Activated CD8-positive, alpha-beta memory T cell treated with anti-CD3 and anti-CD28 coated beads for 48 hours (primary cell): ENCODE measurements around the gene FBXW10B.
"Not testable (repeated sequence)": the region's sequence is repeated elsewhere in the genome, so short reads cannot be mapped to it uniquely, and the experiment has no call there.

ENCODE experiments used
- DNase-seq, 3 experiments: peaks; one replicate each; pipeline ENCODE4 v3.0.0-alpha.2; 2020; ENCODE audit warnings: low read depth in 2 of 3, low spot score in 2 of 3

The FBXW10B gene

GRCh38 chr17:15619331-15620058 is at the start of gene FBXW10B:
Gene FBXW10B (minus strand): TSS chr17:15619704. CDS start chr17:15619512, 192 bp downstream.
- not testable (repeated sequence) for DNase-seq

- DNase-seq: no peak
Measured at GRCh38 chr17:15663691-15664090, 44.2 kb upstream of the FBXW10B start.

GRCh38 chr17:15663176-15663575 is 43.7 kb upstream of the FBXW10B start:
- no peak for DNase-seq

GRCh38 chr17:15662681-15663080 is 43.2 kb upstream of the FBXW10B start:
- no peak for DNase-seq

- DNase-seq: no peak
Measured at GRCh38 chr17:15660077-15660476, 40.6 kb upstream of the FBXW10B start.

- no peak for DNase-seq
Measured at GRCh38 chr17:15659663-15660062, 40.2 kb upstream of the FBXW10B start.

- no peak for DNase-seq
Measured at GRCh38 chr17:15659236-15659635, 39.7 kb upstream of the FBXW10B start.

- DNase-seq: no peak
Measured at GRCh38 chr17:15658296-15658695, 38.8 kb upstream of the FBXW10B start.

GRCh38 chr17:15657868-15658267 is 38.4 kb upstream of the FBXW10B start:
- no peak for DNase-seq

- DNase-seq: no peak
Measured at GRCh38 chr17:15654886-15655561, 35.5 kb upstream of the FBXW10B start.

GRCh38 chr17:15654401-15654800 is 34.9 kb upstream of the FBXW10B start:
- DNase-seq: not testable (repeated sequence)

GRCh38 chr17:15652960-15653359 is 33.5 kb upstream of the FBXW10B start:
- no peak for DNase-seq

GRCh38 chr17:15651583-15652110 is 32.1 kb upstream of the FBXW10B start:
- DNase-seq: no peak

- DNase-seq: no peak
Measured at GRCh38 chr17:15650741-15651582, 31.5 kb upstream of the FBXW10B start.

GRCh38 chr17:15649861-15650421 is 30.4 kb upstream of the FBXW10B start:
- DNase-seq: no peak

GRCh38 chr17:15648386-15648785 is 28.9 kb upstream of the FBXW10B start:
- no peak for DNase-seq

- not testable (repeated sequence) for DNase-seq
Measured at GRCh38 chr17:15645942-15646312, 26.4 kb upstream of the FBXW10B start.

GRCh38 chr17:15645099-15645941 is 25.8 kb upstream of the FBXW10B start:
- not testable (repeated sequence) for DNase-seq

GRCh38 chr17:15642505-15643251 is 23.2 kb upstream of the FBXW10B start:
- DNase-seq: not testable (repeated sequence)
